Sigmoid colon (tissue), 4 donors: Measurements from ENCODE around the gene OR2H1.

Experiments used
- CTCF ChIP-seq, 4 experiments: fragments of 450-650 bp in 3 of 4; fragments of 200-600 bp in 1 of 4; IDR thresholded peaks; one replicate each; pipeline ENCODE4 v1.5.1; 2016 to 2019; ENCODE audit warnings: antibody characterized with exemption in 4 of 4, mild to moderate bottlenecking in 3 of 4, moderate library complexity in 2 of 4
- EP300 ChIP-seq, 4 donors: sonication (generic); formaldehyde crosslinking; IDR thresholded peaks; one replicate each; pipeline ENCODE4 v1.6.1; 2017; ENCODE audit warnings: antibody characterized with exemption in 4 of 4
- POLR2A ChIP-seq, 2 donors: fragments of 450-650 bp; IDR thresholded peaks; one replicate each; pipeline ENCODE4 v1.6.1; 2016; ENCODE audit warnings: antibody characterized with exemption in 2 of 2, mild to moderate bottlenecking in 2 of 2, moderate library complexity in 2 of 2
- POLR2AphosphoS5 ChIP-seq, 4 donors: sonication (generic); formaldehyde crosslinking; IDR thresholded peaks; one replicate each; pipeline ENCODE4 v1.6.1; 2017; ENCODE audit warnings: antibody characterized with exemption in 4 of 4

- no peak for TF ChIP-seq POLR2A (IDR thresholded peaks at IDR 0.05)
- TF ChIP-seq CTCF (IDR thresholded peaks at IDR 0.05): no peak
- TF ChIP-seq EP300 (IDR thresholded peaks at IDR 0.05): no peak
- TF ChIP-seq POLR2AphosphoS5 (IDR thresholded peaks at IDR 0.05): no peak
Measured at GRCh38 chr6:29487131-29487530, 30.2 kb downstream of the OR2H1 start.
